Kasumi-1 (cell line): ENCODE results near the gene MBNL2.

Experiments
- DNase-seq, 2 experiments: peaks; one replicate each; lab custom pipeline; 2025; lab: John Stamatoyannopoulos, UW

The MBNL2 gene

GRCh38 chr13:97273341-97273831 lies 51.3 kb downstream of the MBNL2 start:
- no peak for DNase-seq

GRCh38 chr13:97274829-97275649 lies 52.9 kb downstream of the MBNL2 start:
- DNase-seq = no peak

GRCh38 chr13:97275776-97276501 lies 53.8 kb downstream of the MBNL2 start:
- no peak for DNase-seq

- DNase-seq = no peak
Observed at GRCh38 chr13:97276862-97277269, 54.7 kb downstream of the MBNL2 start.

- DNase-seq = no peak
Observed at GRCh38 chr13:97278435-97279411, 56.6 kb downstream of the MBNL2 start.

GRCh38 chr13:97279913-97280312 lies 57.8 kb downstream of the MBNL2 start:
- no peak for DNase-seq

- no peak for DNase-seq
Observed at GRCh38 chr13:97280478-97280877, 58.3 kb downstream of the MBNL2 start.

GRCh38 chr13:97281028-97281427 lies 58.9 kb downstream of the MBNL2 start:
- DNase-seq = no peak

- no peak for DNase-seq
Observed at GRCh38 chr13:97282705-97283104, 60.6 kb downstream of the MBNL2 start.

- no peak for DNase-seq
Observed at GRCh38 chr13:97283888-97284287, 61.8 kb downstream of the MBNL2 start.

- no peak for DNase-seq
Observed at GRCh38 chr13:97284558-97284957, 62.4 kb downstream of the MBNL2 start.

GRCh38 chr13:97285221-97285955 lies 63.3 kb downstream of the MBNL2 start:
- no peak for DNase-seq

- DNase-seq = no peak
Observed at GRCh38 chr13:97286317-97287046, 64.3 kb downstream of the MBNL2 start.

- DNase-seq = no peak
Observed at GRCh38 chr13:97287047-97287383, 64.9 kb downstream of the MBNL2 start.

GRCh38 chr13:97288486-97288900 lies 66.4 kb downstream of the MBNL2 start:
- no peak for DNase-seq

- no peak for DNase-seq
Observed at GRCh38 chr13:97289514-97290298, 67.6 kb downstream of the MBNL2 start.

- no peak for DNase-seq
Observed at GRCh38 chr13:97295283-97296182, 73.4 kb downstream of the MBNL2 start.

GRCh38 chr13:97296740-97297139 lies 74.6 kb downstream of the MBNL2 start:
- no peak for DNase-seq

GRCh38 chr13:97298816-97299215 lies 76.7 kb downstream of the MBNL2 start:
- no peak for DNase-seq
